Lower leg skin (tissue), 3 donors: ENCODE data around the gene DOCK1.

Experiments
- CTCF ChIP-seq, 3 donors: fragments of 450-650 bp; IDR thresholded peaks; one replicate each; pipeline ENCODE4 v1.5.1; 2016; ENCODE audit warnings: antibody characterized with exemption in 3 of 3, mild to moderate bottlenecking in 3 of 3, moderate library complexity in 2 of 3
- POLR2A ChIP-seq, 2 donors: fragments of 450-650 bp; IDR thresholded peaks; one replicate each; pipeline ENCODE4 v1.6.1; 2016 to 2017; ENCODE audit warnings: antibody characterized with exemption in 2 of 2, mild to moderate bottlenecking in 1 of 2, moderate library complexity in 1 of 2

- TF ChIP-seq POLR2A (IDR thresholded peaks at IDR 0.05) = no peak
- no peak for TF ChIP-seq CTCF (IDR thresholded peaks at IDR 0.05)
Observed at GRCh38 chr10:127291329-127291728, 386.1 kb downstream of the DOCK1 start.
